Endothelial cell of umbilical vein (primary cell): Measurements from ENCODE around the gene CFAP20. TPM values are rescaled to one million over a fixed set of nuclear protein-coding genes. Genes with fewer than 3 reads are reported as not detected.

Experiments used
- BruUV-seq: library from RNA; stranded (reverse); fragments of 400-500 nt; replicated peaks from 2 replicates; lab custom pipeline; 2021; lab: Mats Ljungman, UMichigan
- CTCF ChIA-PET: fragments of 300-600, 350-600 bp; sonication (Branson Sonifier 250); formaldehyde crosslinking; loops from one replicate; lab custom pipeline; 2021; ENCODE audit warnings: antibody characterized with exemption, inconsistent platforms; lab: Charles Lee
- POLR2A ChIA-PET: fragments of 300-600, 350-600 bp; sonication (Branson Sonifier 250); formaldehyde crosslinking; loops from one replicate; lab custom pipeline; 2021; ENCODE audit warnings: antibody characterized with exemption, inconsistent platforms; lab: Charles Lee
- DNase-seq: peaks from one replicate; pipeline ENCODE4 v3.0.0-alpha.2; 2011; ENCODE audit warnings: low read depth, low spot score
- FAIRE-seq: peaks from 2 replicates; lab custom pipeline; 2011; peaks lifted over from hg19 to GRCh38; lab: Jason Lieb, UNC
- H2AFZ ChIP-seq: 2 replicates; pipeline ENCODE4 v1.6.0; 2012; ENCODE audit warnings: low read depth, low read length, control low read depth, inconsistent platforms
- H3K27ac ChIP-seq: 2 replicates; pipeline ENCODE4 v1.5.1; 2011; ENCODE audit warnings: low read depth, mild to moderate bottlenecking, control low read depth, low read length, moderate library complexity; ENCODE audit not compliant: insufficient read depth
- H3K27me3 ChIP-seq, 2 experiments: 2 replicates each; pipeline versions ENCODE4 v1.6.0 to v1.6.1; 2011; ENCODE audit warnings: low read length in 2 of 2, mixed read lengths in 1 of 2; ENCODE audit not compliant: control insufficient read depth in 2 of 2, insufficient read depth in 2 of 2
- H3K36me3 ChIP-seq, 2 experiments: 2 replicates in 1 of 2; 3 replicates in 1 of 2; pipeline ENCODE4 v1.5.1; 2011; ENCODE audit warnings: low read length in 2 of 2, mild to moderate bottlenecking in 1 of 2, moderate library complexity in 1 of 2; ENCODE audit not compliant: control insufficient read depth in 2 of 2, insufficient read depth in 2 of 2; ENCODE audit errors: extremely low read depth in 1 of 2
- H3K4me1 ChIP-seq: 3 replicates; pipeline ENCODE4 v1.5.1; 2011; ENCODE audit warnings: mild to moderate bottlenecking, low read length; ENCODE audit not compliant: control insufficient read depth, insufficient read depth; ENCODE audit errors: extremely low read depth
- H3K4me2 ChIP-seq: 2 replicates; pipeline ENCODE4 v1.6.1; 2011; ENCODE audit warnings: low read length, control low read depth, mixed read lengths; ENCODE audit not compliant: insufficient read depth
- H3K4me3 ChIP-seq, 3 experiments: fragments of 200-600 bp in 1 of 3; sonication (generic), shearing (Covaris generic) in 1 of 3; replicated peaks in 1 of 3; 2 replicates each; pipeline ENCODE4 v1.5.1; 2011 to 2016; ENCODE audit warnings: control low read depth in 3 of 3, low read length in 3 of 3, mild to moderate bottlenecking in 2 of 3, inconsistent platforms in 1 of 3, low read depth in 1 of 3, moderate library complexity in 1 of 3; ENCODE audit not compliant: insufficient read depth in 1 of 3
- H3K79me2 ChIP-seq: 2 replicates; pipeline ENCODE4 v1.6.0; 2012; ENCODE audit warnings: low read length, inconsistent platforms; ENCODE audit not compliant: control insufficient read depth, insufficient read depth
- H3K9ac ChIP-seq: replicated peaks from 2 replicates; pipeline ENCODE3; 2011; ENCODE audit warnings: low read length, control low read depth; ENCODE audit not compliant: insufficient read depth; ENCODE audit errors: extremely low read depth
- H3K9me1 ChIP-seq: replicated peaks from 3 replicates; pipeline ENCODE4 v1.6.0; 2011; ENCODE audit warnings: mild to moderate bottlenecking, low read length; ENCODE audit not compliant: control insufficient read depth, insufficient read depth; ENCODE audit errors: extremely low read depth
- H3K9me3 ChIP-seq: replicated peaks from 2 replicates; pipeline ENCODE4 v1.5.1; 2012; ENCODE audit warnings: low read length, inconsistent platforms; ENCODE audit not compliant: control insufficient read depth, insufficient read depth
- H4K20me1 ChIP-seq: replicated peaks from 2 replicates; pipeline ENCODE3; 2011; ENCODE audit warnings: mild to moderate bottlenecking, low read length; ENCODE audit not compliant: control insufficient read depth, insufficient read depth; ENCODE audit errors: extremely low read depth
- CTCF ChIP-seq, 2 donors: IDR thresholded peaks; 1 replicate in 1 of 2; 2 replicates in 1 of 2; pipeline ENCODE4 v1.5.1; 2011; ENCODE audit warnings: low read length in 2 of 2, mild to moderate bottlenecking in 2 of 2, moderate library complexity in 2 of 2, control low read depth in 1 of 2, inconsistent platforms in 1 of 2, low read depth in 1 of 2; ENCODE audit not compliant: insufficient read depth in 1 of 2; ENCODE audit errors: extremely low read depth in 1 of 2
- EZH2 ChIP-seq: IDR thresholded peaks from 2 replicates; pipeline ENCODE4 v1.6.1; 2012; ENCODE audit warnings: borderline replicate concordance, low read depth, mild to moderate bottlenecking, moderate library complexity, low read length, inconsistent platforms; ENCODE audit not compliant: severe bottlenecking
- FOS ChIP-seq: IDR thresholded peaks from 2 replicates; pipeline ENCODE4 v1.6.1; 2011; ENCODE audit warnings: mild to moderate bottlenecking, low read length, moderate library complexity, borderline replicate concordance; ENCODE audit not compliant: insufficient read depth
- GATA2 ChIP-seq: IDR thresholded peaks from 2 replicates; pipeline ENCODE4 v1.7.0; 2011; ENCODE audit warnings: low read depth, mild to moderate bottlenecking, moderate library complexity, mixed read lengths, low read length; ENCODE audit not compliant: insufficient read length, insufficient read depth
- JUN ChIP-seq: IDR thresholded peaks from 2 replicates; pipeline ENCODE4 v1.6.1; 2011; ENCODE audit warnings: borderline replicate concordance, low read depth; ENCODE audit not compliant: insufficient read length, insufficient read depth
- MAX ChIP-seq: IDR thresholded peaks from 2 replicates; pipeline ENCODE4 v1.6.1; 2011; ENCODE audit not compliant: insufficient read depth, insufficient read length
- MYC ChIP-seq: IDR thresholded peaks from one replicate; pipeline ENCODE4 v1.6.1; 2011; ENCODE audit warnings: mild to moderate bottlenecking, low read depth, low read length
- POLR2A ChIP-seq: IDR thresholded peaks from 2 replicates; pipeline ENCODE4 v1.6.1; 2012; ENCODE audit warnings: low read depth, mild to moderate bottlenecking, control low read depth, low read length
- POLR2AphosphoS5 ChIP-seq: IDR thresholded peaks from 2 replicates; pipeline ENCODE4 v1.6.1; 2012; ENCODE audit warnings: low read depth, mild to moderate bottlenecking, control low read depth, low read length, moderate library complexity; ENCODE audit not compliant: insufficient read depth
- dilution Hi-C: fragments of 300-500 bp; cut with MboI; formaldehyde crosslinking; loops from one replicate; pipeline ENCODE4 v1.15.0; 2019; ENCODE audit warnings: low sequenced_read_pairs; ENCODE audit not compliant: extremely low pct_ligation_motif_present
- intact Hi-C: fragments of 100-400 bp; cut with micrococcal nuclease; formaldehyde crosslinking; loops from one replicate; pipeline ENCODE4 v1.10.0; 2022
- polyA plus RNA-seq, 4 experiments: library from polyadenylated mRNA; depleted of rRNA in 3 of 4; stranded (reverse) in 3 of 4; unstranded in 1 of 4; fragments of >200 nt; gene quantifications; 2 replicates each; pipeline versions ENCODE4 v1.2.1 to v1.2.3, GENCODE V29; 2011 to 2012; ENCODE audit warnings: missing spikeins in 1 of 4
- total RNA-seq: library from RNA; stranded (reverse); gene quantifications from 2 replicates; pipeline ENCODE4 v1.2.3, GENCODE V29; 2021

CFAP20 gene
- total and polyA plus RNA-seq, 2 donors (not counting 3 experiments of a cell fraction or from before 2014, with no cell fraction given) = 44.7 to 70.9 TPM

- Histone ChIP-seq H3K4me2 (no peak overlapping the region), H3K9ac (no peak overlapping the region), H3K9me1 (no peaks in the 10 kb centered on the region), H4K20me1 (peaks cover 2% of the 10 kb centered on the region), H3K79me2 (peaks cover 41% of the 10 kb centered on the region), H3K9me3 (no peaks in the 10 kb centered on the region), H3K27me3 (no peaks in the 10 kb centered on the region), H3K4me1 (peaks cover 14% of the 10 kb centered on the region), H3K36me3 (peaks cover 9 to 13% of the 10 kb centered on the region in 2 experiments), H3K27ac (no peak overlapping the region), H2AFZ (no peak overlapping the region), H3K4me3 (no peak overlapping the region)
- TF ChIP-seq GATA2 = no peak
- TF ChIP-seq EZH2 = no peak
- TF ChIP-seq MAX = no peak
- TF ChIP-seq POLR2AphosphoS5 = no peak
- no peak for TF ChIP-seq CTCF (IDR thresholded peaks at IDR 0.05; ENCODE audit: extremely low read depth in 1 of 2, insufficient read depth in 1 of 2, low read depth in 1 of 2, low read length in 2 of 2)
- no peak for TF ChIP-seq JUN
- no peak for TF ChIP-seq FOS
- TF ChIP-seq POLR2A = no peak
- no peak for TF ChIP-seq MYC
- DNase-seq (no peak), FAIRE-seq (no peak)
- no TSS peak for BruUV-seq
- intact Hi-C loops (no loop called here), dilution Hi-C loops (no loop called here)
- CTCF ChIA-PET = interaction anchor here (1.0 to 1.8 kb wide), 3 partner anchors 8 to 93 kb away, joined by 3 to 8 read pairs (median 3); partner anchors contain the start of gene CFAP20
- POLR2A ChIA-PET = no interaction called here
These were observed 12.7 kb downstream of the CFAP20 start for GRCh38 chr16:58116529-58116928.
